HepG2 (cell line): Measurements from ENCODE around the gene MIS18BP1. TPM values are rescaled to one million over a fixed set of nuclear protein-coding genes. Genes with fewer than 3 reads are reported as not detected.
A peak's percentile ranks its signal among the peaks of the same experiment; 100 is the strongest.

Experiments used
- ATAC-seq: fragments of 200-7000 bp; cut with Tn5 transposase; 3 replicates; pipeline ENCODE4 v1.9.1; 2020; ENCODE audit warnings: mild to moderate bottlenecking, moderate library complexity
- BruUV-seq: library from RNA; stranded (reverse); fragments of 400-500 nt; replicated peaks from 2 replicates; lab custom pipeline; 2021; lab: Mats Ljungman, UMichigan
- CTCF ChIA-PET: fragments of 300-600 bp; formaldehyde crosslinking; extraction: SDS; loops from one replicate; lab custom pipeline; 2021; ENCODE audit warnings: low total read pairs, inconsistent platforms, low intra/inter-chr PET ratio; lab: Yijun Ruan, JAX
- POLR2A ChIA-PET: fragments of 350-600 bp; sonication (Branson Sonifier 250); formaldehyde crosslinking; loops from one replicate; lab custom pipeline; 2020; ENCODE audit warnings: antibody characterized with exemption, inconsistent platforms; lab: Yijun Ruan, JAX
- DNase-seq: peaks from one replicate; pipeline ENCODE4 v3.0.0-alpha.2; 2015; ENCODE audit warnings: low spot score
- FAIRE-seq: peaks from 3 replicates; lab custom pipeline; 2011; peaks lifted over from hg19 to GRCh38; lab: Jason Lieb, UNC
- H2AFZ ChIP-seq: one replicate; pipeline ENCODE4 v1.6.1; 2011; ENCODE audit warnings: low read length, inconsistent platforms
- H3K27ac ChIP-seq: fragments of 300-600 bp; 3 replicates; pipeline ENCODE4 v1.8.0; 2011; ENCODE audit warnings: mixed run types, mild to moderate bottlenecking, mixed read lengths, low read length, inconsistent platforms; ENCODE audit not compliant: insufficient read depth; ENCODE audit errors: extremely low read length
- H3K27me3 ChIP-seq, 2 experiments: fragments of 200-600 bp in 1 of 2; 2 replicates in 1 of 2; 3 replicates in 1 of 2; pipeline versions ENCODE4 v1.6.0 to v1.8.0; 2011; ENCODE audit warnings: low read length in 2 of 2, mild to moderate bottlenecking in 2 of 2, moderate library complexity in 2 of 2, inconsistent platforms in 1 of 2; ENCODE audit not compliant: insufficient read depth in 2 of 2, control insufficient read depth in 1 of 2
- H3K36me3 ChIP-seq, 2 experiments: fragments of 200-600 bp in 1 of 2; replicated peaks in 1 of 2; 2 replicates in 1 of 2; 3 replicates in 1 of 2; pipeline versions ENCODE4 v1.5.1 to v1.8.0; 2011; ENCODE audit warnings: low read length in 2 of 2, inconsistent platforms in 1 of 2; ENCODE audit not compliant: insufficient read depth in 2 of 2, control insufficient read depth in 1 of 2
- H3K4me1 ChIP-seq: 2 replicates; pipeline ENCODE4 v1.5.1; 2012; ENCODE audit warnings: low read length, inconsistent platforms; ENCODE audit not compliant: insufficient read depth
- H3K4me2 ChIP-seq: 2 replicates; pipeline ENCODE4 v1.6.0; 2011; ENCODE audit warnings: low read depth, low read length, inconsistent platforms
- H3K4me3 ChIP-seq, 3 experiments: fragments of 200-600 bp in 1 of 3; sonication (generic), shearing (Covaris generic) in 1 of 3; replicated peaks in 1 of 3; 2 replicates each; pipeline ENCODE4 v1.5.1; 2011 to 2016; ENCODE audit warnings: low read length in 3 of 3, inconsistent platforms in 2 of 3, low read depth in 2 of 3, mild to moderate bottlenecking in 2 of 3, control low read depth in 1 of 3, mixed read lengths in 1 of 3; ENCODE audit not compliant: insufficient read depth in 1 of 3
- H3K79me2 ChIP-seq: one replicate; pipeline ENCODE4 v1.6.1; 2011; ENCODE audit warnings: low read length, inconsistent platforms; ENCODE audit not compliant: insufficient read depth
- H3K9ac ChIP-seq: 2 replicates; pipeline ENCODE4 v1.6.0; 2011; ENCODE audit warnings: mild to moderate bottlenecking, low read depth, low read length, inconsistent platforms; ENCODE audit not compliant: insufficient read depth
- H3K9me3 ChIP-seq: 2 replicates; pipeline ENCODE4 v1.5.1; 2012; ENCODE audit warnings: mild to moderate bottlenecking, low read length
- H4K20me1 ChIP-seq: 2 replicates; pipeline ENCODE4 v1.6.0; 2011; ENCODE audit warnings: inconsistent platforms, mild to moderate bottlenecking, low read length, moderate library complexity; ENCODE audit not compliant: insufficient read depth
- CSRNP2 ChIP-seq: sonication (generic); formaldehyde crosslinking; conservative IDR thresholded peaks from 2 replicates; pipeline ENCODE4 v1.8.0; 2022; ENCODE audit warnings: low read depth, missing genetic modification reagents
- GLI4 ChIP-seq: sonication (generic); formaldehyde crosslinking; IDR thresholded peaks from 2 replicates; pipeline ENCODE4 v1.5.1; 2020; ENCODE audit warnings: missing genetic modification reagents, mild to moderate bottlenecking, moderate library complexity, borderline replicate concordance
- IRX3 ChIP-seq: sonication (generic); formaldehyde crosslinking; IDR thresholded peaks from 2 replicates; pipeline ENCODE4 v1.8.1; 2023; ENCODE audit warnings: mild to moderate bottlenecking, low read depth, missing genetic modification reagents, borderline replicate concordance
- PRDM10 ChIP-seq: sonication (generic); formaldehyde crosslinking; IDR thresholded peaks from 2 replicates; pipeline ENCODE4 v1.4.0; 2020; ENCODE audit warnings: low read depth, missing genetic modification reagents
- SMC3 ChIP-seq: IDR thresholded peaks from 2 replicates; pipeline ENCODE4 v1.6.1; 2011; ENCODE audit warnings: low read length, improper control_type of control experiment
- STAG1 ChIP-seq: sonication (generic); formaldehyde crosslinking; IDR thresholded peaks from 2 replicates; pipeline ENCODE4 v1.4.0; 2020; ENCODE audit warnings: missing genetic modification reagents
- TBL1XR1 ChIP-seq: fragments of 150-350 bp; IDR thresholded peaks from 2 replicates; pipeline ENCODE4 v1.6.1; 2014; ENCODE audit warnings: borderline replicate concordance, low read length; ENCODE audit not compliant: partially characterized antibody
- TIGD3 ChIP-seq: sonication (generic); formaldehyde crosslinking; IDR thresholded peaks from 2 replicates; pipeline ENCODE4 v1.5.1; 2020; ENCODE audit warnings: mild to moderate bottlenecking, missing genetic modification reagents, borderline replicate concordance
- ZNF512B ChIP-seq: sonication (generic); formaldehyde crosslinking; IDR thresholded peaks from 2 replicates; pipeline ENCODE4 v1.5.1; 2020; ENCODE audit warnings: missing genetic modification reagents, mild to moderate bottlenecking, borderline replicate concordance
- ZNF597 ChIP-seq: sonication (generic); formaldehyde crosslinking; IDR thresholded peaks from 2 replicates; pipeline ENCODE4 v1.5.0; 2020; ENCODE audit warnings: missing genetic modification reagents
- ZNF768 ChIP-seq: sonication (generic); formaldehyde crosslinking; IDR thresholded peaks from 2 replicates; pipeline ENCODE4 v1.4.0; 2020; ENCODE audit warnings: missing genetic modification reagents
- WGBS: methylation state at CpG from one replicate; pipeline ENCODE4 v1.1.6; 2017; ENCODE audit warnings: low lambda C conversion rate; 5-methylcytosine and 5-hydroxymethylcytosine counted together
- in situ Hi-C: cut with HindIII; loops from 2 replicates; pipeline ENCODE4 v1.10.0; 2017; ENCODE audit warnings: low pct_unique_long_range_greater_than_20kb; ENCODE audit not compliant: extremely low pct_ligation_motif_present
- intact Hi-C: fragments of 100-400 bp; cut with micrococcal nuclease; formaldehyde crosslinking; loops from one replicate; pipeline ENCODE4 v1.10.0; 2022; ENCODE audit not compliant: unreplicated experiment
- polyA plus RNA-seq, 8 experiments: library from polyadenylated mRNA; depleted of rRNA in 3 of 8; stranded (reverse) in 7 of 8; unstranded in 1 of 8; fragments of >200 nt; fragmentation: Illumina TruSeq in 4 of 8; extraction: Trizol in 4 of 8; gene quantifications; 2 replicates each; pipeline versions ENCODE4 v1.2.1 to v1.2.3, GENCODE V29; 2011 to 2016; ENCODE audit warnings: low read depth in 4 of 8, missing spikeins in 1 of 8, mixed read lengths in 1 of 8; ENCODE audit not compliant: insufficient read depth in 1 of 8
- total RNA-seq, 5 experiments: library from RNA; depleted of rRNA; stranded (reverse); fragments of >200 nt; fragmentation: Illumina TruSeq; extraction: Trizol; gene quantifications; 2 replicates each; pipeline ENCODE4 v1.2.3, GENCODE V29; 2016; ENCODE audit warnings: low read depth in 1 of 5

Gene MIS18BP1
- total and polyA plus RNA-seq, 2 of the 13 experiments (the other 11 are each of a cell fraction or from before 2014, with no cell fraction given) = 9.5 to 36.4 TPM

- peak; percentile 63 for FAIRE-seq
- POLR2A ChIA-PET = no interaction called here
- Histone ChIP-seq H3K9ac (no peak overlapping the region), H3K36me3 (peaks cover 3 to 12% of the 10 kb centered on the region in 2 experiments; a peak in 4 of 5 replicates), H3K4me3 (no peak overlapping the region), H3K27ac (no peak overlapping the region), H2AFZ (no peak overlapping the region), H4K20me1 (no peaks in the 10 kb centered on the region), H3K27me3 (no peaks in the 10 kb centered on the region), H3K4me1 (no peaks in the 10 kb centered on the region), H3K79me2 (no peaks in the 10 kb centered on the region), H3K9me3 (no peaks in the 10 kb centered on the region), H3K4me2 (no peak overlapping the region)
- ATAC-seq = peak; percentile 99
- WGBS = 75% methylated on average over 1 of the region's 1 CpG
- in situ Hi-C loops (no loop called here), intact Hi-C loops (loop anchor here (1.0 kb wide), 1 partner anchor 289 kb away; no protein-coding TSS in a partner anchor)
- CTCF ChIA-PET = interaction anchor here (1.8 kb wide), 1 partner anchor 288 kb away, joined by 8 read pairs; no protein-coding TSS in a partner anchor
- BruUV-seq = no TSS peak
- DNase-seq = peak; percentile 14
- TF ChIP-seq ZNF597 (CRISPR knock-in tag) (no peak), ZNF768 (no peak), TBL1XR1 (no peak), ZNF512B (CRISPR knock-in tag) (no peak), TIGD3 (no peak), CSRNP2 (no peak), PRDM10 (CRISPR knock-in tag) (no peak), STAG1 (CRISPR knock-in tag) (peak; percentile 62), GLI4 (CRISPR knock-in tag) (no peak), IRX3 (CRISPR knock-in tag) (no peak), SMC3 (peak; percentile 46; the same call in 1 of the 2 replicates)
Observed at GRCh38 chr14:45201905-45202304, 51.1 kb downstream of the MIS18BP1 start.
